ENCODE data around the gene ACSS2.

Gene ACSS2

GRCh38 chr20:34915749-34916455 lies 39.5 kb downstream of the ACSS2 start:
- no peak for DNase-seq

GRCh38 chr20:34916774-34917354 lies 40.5 kb downstream of the ACSS2 start:
- DNase-seq, result no peak

- DNase-seq, result no peak
Measured at GRCh38 chr20:34920055-34920454, 43.6 kb downstream of the ACSS2 start.

- DNase-seq, result no peak
Measured at GRCh38 chr20:34921436-34921835, 45.0 kb downstream of the ACSS2 start.

- DNase-seq, result no peak
Measured at GRCh38 chr20:34922654-34923381, 46.4 kb downstream of the ACSS2 start.

- no peak for DNase-seq
Measured at GRCh38 chr20:34923414-34923813, 47.0 kb downstream of the ACSS2 start.

- DNase-seq, result no peak
Measured at GRCh38 chr20:34925341-34925740, 48.9 kb downstream of the ACSS2 start.

- no peak for DNase-seq
Measured at GRCh38 chr20:34925981-34926380, 49.6 kb downstream of the ACSS2 start.

- no peak for DNase-seq
Measured at GRCh38 chr20:34926581-34926980, 50.2 kb downstream of the ACSS2 start.

- no peak for DNase-seq
Measured at GRCh38 chr20:34927736-34928135, 51.3 kb downstream of the ACSS2 start.

GRCh38 chr20:34928411-34928810 lies 52.0 kb downstream of the ACSS2 start:
- no peak for DNase-seq

GRCh38 chr20:34931771-34932170 lies 55.4 kb downstream of the ACSS2 start:
- no peak for DNase-seq

- DNase-seq, result no peak
Measured at GRCh38 chr20:34938466-34939163, 62.2 kb downstream of the ACSS2 start.

- no peak for DNase-seq
Measured at GRCh38 chr20:34940081-34940481, 63.7 kb downstream of the ACSS2 start.

GRCh38 chr20:34941226-34941625 lies 64.8 kb downstream of the ACSS2 start:
- no peak for DNase-seq

- DNase-seq, result no peak
Measured at GRCh38 chr20:34942301-34942700, 65.9 kb downstream of the ACSS2 start.

GRCh38 chr20:34943808-34944567 lies 67.6 kb downstream of the ACSS2 start:
- no peak for DNase-seq

- no peak for DNase-seq
Measured at GRCh38 chr20:34945315-34946077, 69.1 kb downstream of the ACSS2 start.

GRCh38 chr20:34946661-34947060 lies 70.2 kb downstream of the ACSS2 start:
- DNase-seq, result no peak

- DNase-seq, result no peak
Measured at GRCh38 chr20:34947336-34947735, 70.9 kb downstream of the ACSS2 start.

GRCh38 chr20:34948030-34948429 lies 71.6 kb downstream of the ACSS2 start:
- no peak for DNase-seq

- no peak for DNase-seq
Measured at GRCh38 chr20:34949120-34949519, 72.7 kb downstream of the ACSS2 start.

All from activated CD4-positive, alpha-beta T cell treated with anti-CD3 and anti-CD28 coated beads for 1 hour (primary cell).